ENCODE measurements around the gene RBM45. TPM values are rescaled to one million over a fixed set of nuclear protein-coding genes. Genes with fewer than 3 reads are reported as not detected.
"Not testable (repeated sequence)": the region's sequence is repeated elsewhere in the genome, so short reads cannot be mapped to it uniquely, and the experiment has no call there.

RBM45 gene
- polyA plus RNA-seq, 3 donors, result 18.5 to 25.6 (median 23.1) TPM

- DNase-seq, result not testable (repeated sequence)
Observed at GRCh38 chr2:178153878-178154277, 41.6 kb downstream of the RBM45 start.

GRCh38 chr2:178155524-178155923 is 43.3 kb downstream of the RBM45 start:
- DNase-seq, result no peak

- no peak for DNase-seq
Observed at GRCh38 chr2:178157574-178157973, 45.3 kb downstream of the RBM45 start.

- no peak for DNase-seq
Observed at GRCh38 chr2:178159966-178160365, 47.7 kb downstream of the RBM45 start.

GRCh38 chr2:178160601-178161000 is 48.4 kb downstream of the RBM45 start:
- DNase-seq, result no peak

DNA sequence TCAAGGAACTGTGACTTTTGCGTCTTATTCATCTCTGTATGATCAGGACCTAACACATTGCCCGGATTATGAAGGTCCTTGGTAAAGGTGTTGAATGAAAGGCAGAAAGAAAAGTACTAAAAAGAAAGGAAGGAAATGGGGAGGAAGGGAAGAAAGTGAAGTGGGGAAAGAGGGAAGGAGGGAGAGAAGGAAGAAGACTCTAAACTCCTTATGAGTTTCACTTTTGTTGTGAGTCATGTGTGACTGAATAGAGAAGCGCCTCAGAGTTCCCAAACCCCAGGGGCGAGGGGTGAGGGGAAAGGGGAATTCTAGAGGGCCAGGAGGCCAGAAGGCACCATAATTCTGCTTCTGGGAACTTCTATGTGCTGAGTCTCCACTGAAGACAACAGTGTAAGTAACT is 51.2 kb downstream of the RBM45 start:
- DNase-seq, result no peak

- DNase-seq, result no peak
Observed at GRCh38 chr2:178163911-178164310, 51.7 kb downstream of the RBM45 start.

- DNase-seq, result no peak
Observed at GRCh38 chr2:178173657-178174056, 61.4 kb downstream of the RBM45 start.

DNA sequence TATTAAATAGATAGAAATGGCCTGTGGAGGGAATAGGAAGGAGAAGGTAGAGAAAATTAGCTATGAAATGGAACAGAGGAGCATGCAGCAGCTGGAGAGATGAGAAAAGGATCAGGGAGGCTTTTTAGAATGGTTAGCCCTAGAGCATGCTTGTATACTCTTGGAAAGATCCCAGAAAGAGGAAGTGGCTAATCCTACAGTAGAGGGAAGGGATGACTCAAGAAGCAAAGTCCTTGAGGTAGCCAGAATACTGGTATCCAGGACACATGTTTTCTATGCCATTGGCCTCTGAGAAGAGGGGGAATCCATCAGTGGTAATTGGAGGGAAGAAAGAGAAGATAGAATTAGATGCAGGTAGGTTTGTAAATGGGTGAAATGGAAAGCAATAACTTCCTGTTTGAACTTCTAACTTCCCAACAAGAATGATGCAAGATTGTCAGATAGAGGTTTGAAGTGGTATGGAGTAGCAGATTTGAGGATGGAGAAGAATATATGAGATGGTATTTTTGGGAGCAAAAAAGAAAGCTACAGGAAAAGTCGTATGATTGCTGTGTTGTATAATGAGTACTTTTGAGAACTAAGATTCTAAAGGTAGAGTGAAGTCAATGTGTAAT is 64.9 kb downstream of the RBM45 start:
- DNase-seq, result no peak

Other genes with a start within 250 kb of the RBM45 start
- 1 to 10 TPM; 6.9 to 8.8 (median 8.3) TPM for gene PDE11A, start 39.7 kb upstream of the RBM45 start, polyA plus RNA-seq (ENCODE audit: insufficient read length in 3 of 3)
- gene OSBPL6, start 82.1 kb downstream of the RBM45 start, polyA plus RNA-seq (ENCODE audit: insufficient read length in 3 of 3), result 1 to 10 TPM; 6.0 to 6.9 (median 6.5) TPM

Data from renal pelvis (tissue), 4 donors.